ENCODE results near the gene OR13C2.
"Not testable (repeated sequence)": the region's sequence is repeated elsewhere in the genome, so short reads cannot be mapped to it uniquely, and the experiment has no call there.

Gene OR13C2, protein sequence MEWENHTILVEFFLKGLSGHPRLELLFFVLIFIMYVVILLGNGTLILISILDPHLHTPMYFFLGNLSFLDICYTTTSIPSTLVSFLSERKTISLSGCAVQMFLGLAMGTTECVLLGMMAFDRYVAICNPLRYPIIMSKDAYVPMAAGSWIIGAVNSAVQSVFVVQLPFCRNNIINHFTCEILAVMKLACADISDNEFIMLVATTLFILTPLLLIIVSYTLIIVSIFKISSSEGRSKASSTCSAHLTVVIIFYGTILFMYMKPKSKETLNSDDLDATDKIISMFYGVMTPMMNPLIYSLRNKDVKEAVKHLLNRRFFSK

DNA sequence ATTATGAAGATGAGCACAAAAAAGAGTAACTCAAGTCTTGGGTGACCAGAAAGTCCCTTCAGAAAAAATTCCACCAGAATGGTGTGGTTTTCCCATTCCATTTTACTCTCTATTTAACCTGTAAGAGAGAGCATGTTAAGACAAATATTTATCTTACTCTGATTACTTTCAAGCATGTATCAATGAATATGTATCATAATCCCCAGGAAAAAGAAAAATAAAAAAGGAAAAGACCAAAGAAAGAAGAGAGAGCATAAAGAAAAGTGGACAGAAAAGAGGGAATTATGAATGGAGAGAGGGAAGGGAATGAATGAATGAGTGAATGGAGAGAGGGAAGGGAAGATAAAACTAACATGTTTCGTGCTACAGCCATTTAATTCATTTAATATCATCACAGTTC is at the start of gene OR13C2:
Gene OR13C2 (minus strand): TSS at position 101 of the 400 bp plus-strand sequence. CDS start 0 bp downstream, at position 101.
- not testable (repeated sequence) for DNase-seq

DNA sequence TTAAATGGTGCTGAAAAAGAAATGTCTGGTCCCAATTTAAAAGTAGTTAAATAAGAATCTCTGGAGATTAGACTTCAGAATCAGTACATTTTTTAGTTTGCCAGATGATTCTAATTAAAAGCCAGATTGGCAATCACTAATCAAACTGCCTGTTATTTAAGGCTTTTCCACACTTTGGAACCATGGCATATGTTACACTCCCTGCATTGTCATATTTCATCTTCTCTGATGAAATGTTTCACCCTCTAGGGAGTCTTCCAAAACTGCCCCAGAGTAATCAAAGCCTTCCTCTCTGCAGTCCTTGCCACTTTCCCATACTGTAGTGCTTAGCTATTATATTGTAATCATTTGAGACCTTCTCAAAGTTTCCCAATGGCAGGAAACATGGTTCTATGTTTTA is 30.0 kb upstream of the OR13C2 start:
- DNase-seq, result no peak

DNA sequence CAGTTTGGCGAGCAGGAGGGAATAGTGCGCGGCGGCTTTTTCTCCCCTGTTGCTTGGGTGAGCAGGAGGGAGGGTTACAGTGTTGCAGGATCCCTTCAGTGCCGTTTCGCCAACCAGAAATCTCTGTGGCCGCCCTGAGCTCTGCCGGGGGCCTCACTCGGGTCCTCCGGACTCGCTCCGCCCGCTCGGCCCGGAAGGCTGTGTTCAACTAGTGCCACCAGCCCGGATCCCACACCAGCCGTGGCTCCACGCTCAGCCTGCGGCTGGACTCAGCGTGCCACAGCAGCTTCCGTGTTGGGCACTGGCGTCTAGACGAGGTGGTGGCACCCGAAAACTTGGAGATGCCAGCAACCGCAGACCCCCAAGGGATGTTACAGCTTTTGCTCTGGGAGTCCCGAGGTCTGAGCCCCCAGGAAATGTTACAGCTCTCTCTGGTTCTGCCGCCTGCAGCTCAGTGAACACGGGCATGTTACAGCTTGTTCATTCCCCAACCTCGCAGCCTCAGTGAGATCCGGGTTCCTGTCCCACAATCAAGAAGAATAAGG is 28.6 kb upstream of the OR13C2 start:
- DNase-seq, result no peak

DNA sequence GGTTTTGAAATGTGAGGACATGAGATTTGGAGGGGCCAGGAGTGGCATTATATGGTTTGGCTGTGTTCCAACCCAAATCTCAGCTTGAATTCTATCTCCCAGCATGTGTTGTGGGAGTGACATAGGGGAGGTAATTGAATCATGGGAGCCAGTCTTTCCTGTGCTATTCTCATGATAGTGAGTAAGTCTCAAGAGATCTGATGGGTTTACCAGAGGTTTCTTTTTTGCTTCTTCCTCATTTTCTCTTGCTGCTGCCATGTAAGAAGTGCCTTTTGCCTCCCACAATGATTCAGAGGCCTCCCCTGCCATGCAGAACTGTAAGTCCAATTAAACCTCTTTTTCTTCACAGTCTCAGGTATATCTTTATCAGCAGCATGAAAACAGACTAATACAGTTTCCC is 20.5 kb upstream of the OR13C2 start:
- DNase-seq, result not testable (repeated sequence)

DNA sequence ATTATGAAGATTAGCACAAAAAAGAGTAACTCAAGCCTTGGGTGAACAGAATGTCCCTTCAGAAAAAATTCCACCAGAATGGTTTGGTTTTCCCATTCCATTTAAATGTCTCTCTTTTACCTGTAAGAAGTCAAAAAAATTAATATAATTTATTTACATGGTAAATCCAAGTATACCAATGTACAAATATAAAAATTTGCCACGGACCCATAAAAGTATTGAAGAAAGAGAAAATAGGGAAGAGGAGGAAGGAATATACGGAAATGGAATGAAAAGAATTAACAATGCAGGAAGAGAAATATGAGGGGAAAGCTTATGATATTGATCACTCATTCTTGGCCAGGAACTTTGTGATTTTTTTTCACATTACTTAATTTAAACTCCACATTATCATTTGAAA is 12.7 kb upstream of the OR13C2 start, which contains the start of gene OR13C9:
Gene OR13C9 (minus strand): TSS at position 101 of the 400 bp plus-strand sequence. CDS start 0 bp downstream, at position 101.
- no peak for DNase-seq

DNA sequence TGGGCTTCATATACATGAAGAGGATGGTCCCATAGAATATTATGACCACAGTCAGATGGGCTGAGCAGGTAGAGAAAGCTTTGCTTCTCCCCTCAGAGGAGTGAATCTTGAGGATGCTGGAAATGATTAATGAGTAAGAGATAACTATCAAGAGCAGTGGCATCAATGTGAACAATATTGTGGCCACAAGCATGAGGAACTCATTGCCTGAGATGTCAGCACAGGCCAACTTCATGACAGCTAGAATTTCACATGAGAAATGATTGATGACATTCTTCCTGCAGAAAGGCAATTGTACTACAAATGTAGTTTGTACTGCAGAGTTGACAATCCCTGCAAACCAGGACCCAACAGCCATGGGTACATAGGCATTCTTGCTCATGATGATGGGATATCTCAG is 12.0 kb upstream of the OR13C2 start:
- DNase-seq, result no peak

DNA sequence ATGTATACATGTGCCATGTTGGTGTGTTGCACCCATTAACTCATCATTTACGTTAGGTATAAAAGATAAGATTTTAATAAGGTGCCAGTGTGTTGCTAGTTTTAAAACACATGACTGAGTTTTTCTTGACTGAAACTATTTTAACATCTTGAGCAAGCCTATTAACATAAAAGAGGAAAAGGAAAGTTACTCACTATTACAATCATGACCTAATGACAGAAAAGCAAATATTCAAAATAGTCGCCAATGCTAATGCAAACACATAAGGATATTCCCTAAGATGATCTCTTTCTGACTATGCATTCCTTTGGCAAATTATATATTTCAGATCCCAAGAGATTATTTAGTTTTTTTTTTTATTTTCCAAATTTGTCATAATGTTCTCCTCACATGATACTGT is 5.8 kb upstream of the OR13C2 start:
- DNase-seq, result no peak

DNA sequence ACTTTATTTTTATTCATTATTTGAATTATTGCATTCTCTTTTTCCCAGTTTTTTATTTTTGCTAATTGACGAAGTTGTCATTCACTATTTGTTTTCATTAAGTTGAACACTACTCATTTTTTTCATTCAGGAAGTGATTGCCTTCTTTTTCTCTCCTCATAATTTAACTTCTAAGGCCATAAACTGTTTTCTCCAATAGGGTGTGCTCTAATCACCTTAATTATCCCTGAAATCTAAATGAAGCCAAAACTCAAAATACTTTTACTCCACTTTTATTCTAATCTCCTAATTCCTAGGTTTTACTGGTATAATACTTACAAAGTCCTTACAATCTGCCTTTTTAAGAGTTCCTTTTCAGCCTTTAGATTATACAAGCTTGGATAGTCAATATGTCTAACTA is 2.9 kb upstream of the OR13C2 start:
- no peak for DNase-seq

DNA sequence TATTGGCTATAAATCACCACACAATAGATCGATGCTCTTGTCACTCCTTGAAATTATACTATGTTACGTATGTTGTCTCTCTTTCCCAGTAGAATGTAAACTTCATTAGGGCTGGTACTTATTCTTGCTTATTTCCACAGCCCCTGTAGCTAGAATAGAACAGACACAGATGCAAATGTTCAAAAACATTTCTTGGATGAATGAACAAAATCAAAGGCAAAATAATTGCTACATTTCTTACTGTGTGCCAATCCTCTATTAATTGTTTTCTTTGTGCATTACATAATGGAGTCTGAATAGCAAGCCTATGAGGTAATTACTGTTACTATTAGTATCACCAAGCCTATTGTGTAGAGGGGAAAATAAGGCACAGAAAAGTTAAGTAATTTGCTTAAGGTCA is 725 bp upstream of the OR13C2 start:
- no peak for DNase-seq

DNA sequence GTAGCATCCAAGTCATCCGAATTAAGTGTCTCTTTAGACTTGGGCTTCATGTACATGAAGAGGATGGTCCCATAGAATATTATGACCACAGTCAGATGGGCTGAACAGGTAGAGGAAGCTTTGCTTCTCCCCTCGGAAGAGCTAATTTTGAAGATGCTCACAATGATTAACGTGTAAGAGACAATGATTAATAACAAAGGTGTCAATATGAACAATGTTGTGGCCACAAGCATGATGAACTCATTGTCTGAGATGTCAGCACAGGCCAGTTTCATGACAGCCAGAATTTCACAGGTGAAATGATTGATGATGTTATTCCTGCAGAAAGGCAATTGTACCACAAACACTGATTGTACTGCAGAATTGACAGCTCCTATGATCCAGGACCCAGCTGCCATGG is 626 bp downstream of the OR13C2 start:
- no peak for DNase-seq

DNA sequence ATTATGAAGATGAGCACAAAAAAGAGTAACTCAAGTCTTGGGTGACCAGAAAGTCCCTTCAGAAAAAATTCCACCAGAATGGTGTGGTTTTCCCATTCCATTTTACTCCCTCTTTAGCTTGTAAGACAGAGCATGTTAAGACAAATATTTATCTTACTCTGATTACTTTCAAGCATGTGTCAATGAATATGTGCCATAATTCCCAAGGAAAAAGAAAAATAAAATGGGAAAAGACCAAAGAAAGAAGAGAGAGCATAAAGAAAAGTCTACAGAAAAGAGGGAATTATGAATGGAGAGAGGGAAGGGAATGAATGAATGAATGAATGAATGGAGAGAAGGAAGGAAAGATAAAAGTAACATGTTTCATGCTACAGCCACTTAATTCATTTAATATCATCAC is 6.1 kb downstream of the OR13C2 start, which contains the start of gene OR13C5:
Gene OR13C5 (minus strand): TSS at position 101 of the 400 bp plus-strand sequence. CDS start 0 bp downstream, at position 101.
- not testable (repeated sequence) for DNase-seq

DNA sequence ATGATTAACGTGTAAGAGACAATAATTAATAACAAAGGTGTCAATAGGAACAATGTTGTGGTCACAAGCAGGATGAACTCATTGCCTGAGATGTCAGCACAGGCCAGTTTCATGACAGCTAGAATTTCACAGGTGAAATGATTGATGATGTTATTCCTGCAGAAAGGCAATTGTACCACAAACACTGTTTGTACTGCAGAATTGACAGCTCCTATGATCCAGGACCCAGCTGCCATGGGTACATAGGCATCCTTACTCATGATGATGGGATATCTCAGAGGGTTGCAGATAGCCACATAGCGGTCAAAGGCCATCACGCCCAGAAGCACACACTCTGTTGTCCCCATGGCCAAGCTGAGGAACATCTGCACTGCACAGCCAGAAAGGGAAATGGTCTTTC is 6.7 kb downstream of the OR13C2 start:
- not testable (repeated sequence) for DNase-seq

DNA sequence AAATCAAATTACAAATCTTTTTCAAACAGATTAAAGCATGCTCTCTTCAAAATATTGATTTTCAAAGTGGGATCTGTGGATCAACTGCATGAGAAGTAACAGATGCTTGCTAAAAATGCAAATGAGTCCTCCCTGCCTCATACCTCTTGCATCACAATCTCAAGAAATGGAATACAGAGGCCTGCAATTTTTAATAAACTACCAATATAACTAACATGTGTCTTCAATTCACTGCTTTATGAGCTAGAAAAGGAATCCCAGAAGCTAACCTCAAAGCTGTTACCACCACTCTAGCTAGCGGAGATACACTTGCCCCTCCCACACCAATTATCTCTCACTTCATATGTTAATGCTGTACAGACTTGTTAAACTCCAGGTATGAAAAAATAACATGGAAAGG is 15.8 kb downstream of the OR13C2 start:
- no peak for DNase-seq

DNA sequence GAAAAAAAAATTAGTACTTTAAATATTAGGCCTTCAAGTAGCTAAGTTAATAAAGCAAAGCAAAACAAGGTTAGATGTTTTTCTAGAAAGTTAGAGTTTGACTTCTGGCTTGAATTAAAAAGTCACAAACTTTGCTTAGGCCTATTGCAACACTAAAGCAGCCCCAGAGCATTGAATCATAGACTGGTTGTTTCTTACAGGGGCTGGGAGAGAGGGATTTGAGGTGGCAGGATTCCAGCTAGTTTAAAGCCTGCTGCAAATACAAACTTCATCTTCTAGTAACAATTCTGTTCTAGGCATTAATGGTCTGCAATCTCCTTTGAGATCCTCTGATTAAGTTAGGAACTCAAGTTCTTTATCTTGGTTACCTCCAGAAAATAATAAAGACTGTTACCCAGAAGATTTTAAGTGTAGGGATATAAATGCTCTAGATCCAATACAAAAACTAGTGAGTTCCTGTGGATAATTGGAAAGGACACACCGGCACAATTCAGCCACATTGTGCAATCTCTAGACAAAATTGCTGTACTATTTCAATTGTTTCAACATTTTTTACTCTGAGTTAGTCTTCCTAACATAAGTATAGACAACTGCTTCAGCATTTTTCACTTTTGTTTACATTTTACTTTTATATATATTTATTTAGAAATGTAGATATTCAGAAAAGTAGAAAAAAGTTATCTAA is 18.8 kb downstream of the OR13C2 start:
- DNase-seq, result no peak

DNA sequence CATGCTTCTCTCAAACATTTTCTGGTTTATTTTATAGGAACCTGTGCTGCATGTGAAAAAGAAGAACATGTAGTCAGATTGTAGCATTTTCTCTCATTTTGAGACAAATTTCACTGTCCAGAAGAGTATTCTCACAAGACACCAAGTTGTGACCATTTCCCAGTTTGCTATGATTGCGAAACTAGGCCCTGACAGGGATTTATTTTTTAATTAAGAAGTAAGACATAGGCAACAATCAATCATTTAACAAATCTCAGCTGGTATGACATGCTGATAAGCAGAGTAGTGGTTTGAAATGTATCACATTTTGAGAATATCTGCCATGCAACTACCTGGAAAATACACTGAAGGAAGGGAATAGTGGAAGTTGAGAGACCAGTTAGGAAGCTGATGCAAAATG is 24.9 kb downstream of the OR13C2 start:
- no peak for DNase-seq

DNA sequence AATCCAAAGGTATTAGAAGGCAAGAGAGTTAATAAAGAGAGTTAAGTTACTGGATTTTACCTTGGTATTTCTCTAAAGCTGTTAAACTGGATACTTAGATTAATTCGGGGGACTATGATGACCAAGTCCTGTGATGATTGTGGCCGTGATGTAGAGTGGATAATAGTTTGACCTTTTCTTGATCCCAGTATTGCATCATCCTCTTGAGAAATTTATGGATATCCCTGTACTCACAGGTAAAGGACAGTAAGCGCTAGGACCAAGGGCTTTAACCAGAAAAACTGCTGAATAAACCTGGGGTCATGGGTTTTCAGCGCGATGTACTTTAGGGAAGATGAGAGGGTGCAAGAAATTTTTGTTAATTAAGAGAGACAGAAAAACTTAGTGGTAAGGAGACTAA is 28.2 kb downstream of the OR13C2 start:
- no peak for DNase-seq

DNA sequence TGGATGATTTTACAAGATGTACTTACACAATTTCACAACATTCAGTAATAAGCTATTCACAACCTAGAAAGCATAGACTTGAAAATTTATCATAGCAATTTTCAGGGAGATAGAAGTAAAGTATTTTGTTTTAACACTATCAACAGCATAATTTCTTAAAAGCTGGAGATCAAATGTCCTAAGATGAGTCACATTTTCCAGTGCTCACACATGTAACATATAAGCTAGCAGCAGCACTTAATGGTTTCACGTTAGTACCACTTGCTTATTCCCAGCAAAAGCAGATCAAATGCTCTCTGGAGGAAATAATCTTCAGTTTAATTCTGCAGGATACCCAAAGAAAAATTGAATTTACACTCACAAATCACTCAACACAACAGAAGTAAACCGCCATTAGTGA is 30.0 kb downstream of the OR13C2 start:
- no peak for DNase-seq

DNA sequence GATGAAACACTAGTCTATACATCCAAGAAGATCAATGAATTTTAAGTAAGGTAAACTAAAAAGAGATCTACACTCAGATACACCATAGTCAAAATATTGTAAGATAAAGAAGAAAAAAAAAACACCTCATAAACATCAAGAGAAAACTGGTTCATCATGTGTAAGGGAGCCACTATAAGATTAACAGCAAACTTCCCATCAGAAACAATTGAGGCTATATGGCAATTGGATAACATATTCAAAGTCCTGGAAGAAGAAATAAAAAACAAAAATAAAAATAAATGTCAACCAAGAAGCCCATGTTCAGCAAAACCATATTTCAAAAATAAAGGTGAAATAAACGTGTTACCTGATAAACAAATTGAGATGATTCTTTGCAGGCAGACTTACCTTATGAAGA is 32.8 kb downstream of the OR13C2 start:
- no peak for DNase-seq

DNA sequence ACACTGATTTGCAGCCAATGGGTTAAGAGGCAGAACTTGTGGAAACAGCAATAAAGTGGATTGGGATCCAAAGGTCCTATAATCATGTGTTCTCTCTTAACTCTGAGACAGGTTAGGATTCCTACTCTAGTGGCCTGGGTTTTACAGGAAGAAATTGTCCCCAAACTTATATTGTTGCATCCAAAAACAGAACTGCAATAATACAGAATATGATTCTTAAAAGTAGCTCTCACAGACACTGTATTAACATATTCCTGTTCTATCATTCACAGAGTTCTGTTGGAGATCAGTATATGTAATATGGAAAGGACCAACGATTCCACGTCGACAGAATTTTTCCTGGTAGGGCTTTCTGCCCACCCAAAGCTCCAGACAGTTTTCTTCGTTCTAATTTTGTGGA is 36.6 kb downstream of the OR13C2 start, which contains the start of gene OR13C8:
Gene OR13C8 (plus strand): TSS at position 301 of the 400 bp plus-strand sequence. CDS start 0 bp downstream, at position 301.
- no peak for DNase-seq

DNA sequence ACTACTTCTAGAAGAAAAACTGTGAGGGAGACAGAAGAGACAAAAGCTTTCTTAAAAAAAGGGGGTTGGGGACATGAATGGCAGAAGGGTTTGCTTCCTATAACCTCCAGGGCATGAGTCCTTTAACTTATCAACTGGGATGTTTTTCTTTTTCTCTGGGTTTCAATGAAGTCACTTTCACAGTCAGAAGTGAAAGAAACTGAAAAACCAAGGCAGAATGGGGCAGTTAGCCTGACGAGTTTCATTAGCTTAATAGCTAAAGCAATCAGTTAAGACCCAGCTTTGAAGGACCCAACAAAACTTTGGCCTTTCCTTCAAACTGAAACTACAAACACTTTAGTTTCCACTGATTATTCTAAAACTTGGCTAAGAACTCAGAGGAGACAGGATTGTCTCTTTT is 41.1 kb downstream of the OR13C2 start:
- DNase-seq, result no peak

DNA sequence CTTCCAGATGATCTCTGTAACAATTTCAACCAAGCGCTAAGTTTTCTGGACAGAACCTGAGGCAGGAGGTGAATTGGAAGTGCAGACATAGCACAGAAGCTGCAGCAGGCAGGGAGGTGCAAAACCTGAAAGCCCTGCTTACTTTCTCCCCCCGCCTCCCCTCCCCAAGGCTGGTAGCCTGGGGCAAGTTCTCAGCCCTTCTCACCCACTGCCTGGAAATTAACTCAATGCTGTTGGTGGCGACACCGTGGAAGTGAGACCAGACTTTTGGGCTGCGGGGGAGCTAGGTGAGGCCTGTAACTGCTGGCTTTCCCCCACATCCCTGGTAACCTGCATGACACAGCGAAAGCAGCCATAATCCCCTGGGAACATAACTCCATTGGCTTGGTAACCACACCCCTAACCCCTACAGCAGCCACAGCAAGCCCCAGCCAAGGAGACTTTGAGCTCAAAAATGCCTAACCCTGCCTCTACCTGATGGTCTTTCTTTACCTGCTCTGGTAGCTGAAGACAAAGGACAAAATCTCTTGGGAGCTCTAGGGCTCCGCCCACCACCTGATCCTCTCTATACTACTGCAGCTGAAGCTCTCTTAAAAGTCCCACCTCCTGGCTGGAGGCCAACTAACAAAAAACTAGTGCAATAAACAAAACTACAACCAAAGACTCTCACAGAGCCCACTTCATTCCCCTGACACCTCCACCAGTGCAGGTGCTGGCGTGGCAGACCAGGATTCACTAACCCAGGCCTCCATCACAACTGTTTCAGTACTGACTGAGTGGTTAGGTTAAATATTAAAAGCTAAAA is 48.4 kb downstream of the OR13C2 start:
- no peak for DNase-seq

DNA sequence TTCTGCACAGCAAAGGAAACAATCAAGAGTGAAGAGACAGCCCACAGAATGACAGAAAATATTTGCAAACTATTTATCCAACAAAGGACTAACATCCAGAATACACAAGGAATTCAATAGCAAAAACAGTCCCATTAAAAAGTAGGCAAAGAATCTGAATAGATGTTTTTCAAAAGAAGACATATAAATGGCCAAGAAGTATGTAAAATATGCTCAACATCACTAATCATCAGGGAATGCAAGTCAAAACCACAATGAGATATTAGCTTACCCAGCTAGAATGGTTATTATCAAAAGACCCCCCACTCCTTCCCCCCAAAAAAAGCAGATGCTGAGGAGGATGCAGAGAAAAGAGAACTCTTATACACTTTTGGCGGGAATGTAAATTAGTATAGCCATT is 49.9 kb downstream of the OR13C2 start:
- no peak for DNase-seq

Data from 8988T (cell line).